Calu3 (cell line): ENCODE measurements around the gene RNF208. TPM values are rescaled to one million over a fixed set of nuclear protein-coding genes. Genes with fewer than 3 reads are reported as not detected.

Experiments used
- BruUV-seq: library from RNA; stranded (reverse); fragments of 400-500 nt; replicated peaks from 2 replicates; lab custom pipeline; 2021; lab: Mats Ljungman, UMichigan
- CTCF ChIA-PET: fragments of 300-600 bp; sonication (Branson Sonifier 250); formaldehyde crosslinking; loops from one replicate; lab custom pipeline; 2022; ENCODE audit warnings: antibody characterized with exemption; lab: Charles Lee
- DNase-seq: peaks from one replicate; pipeline ENCODE4 v3.0.0; 2022
- H3K27ac Mint-ChIP-seq: one replicate; pipeline ENCODE4 v1.8.0; 2022; ENCODE audit warnings: mixed read lengths; ENCODE audit not compliant: unreplicated experiment
- H3K27me3 Mint-ChIP-seq: one replicate; pipeline ENCODE4 v1.8.0; 2022; ENCODE audit warnings: mixed read lengths; ENCODE audit not compliant: unreplicated experiment
- H3K36me3 Mint-ChIP-seq: one replicate; pipeline ENCODE4 v1.8.0; 2022; ENCODE audit warnings: mild to moderate bottlenecking, moderate library complexity, mixed read lengths; ENCODE audit not compliant: insufficient read depth, unreplicated experiment
- H3K4me1 Mint-ChIP-seq: one replicate; pipeline ENCODE4 v1.8.0; 2022; ENCODE audit warnings: mild to moderate bottlenecking, low read depth, mixed read lengths; ENCODE audit not compliant: unreplicated experiment
- H3K4me3 Mint-ChIP-seq: one replicate; pipeline ENCODE4 v1.8.0; 2022; ENCODE audit warnings: mild to moderate bottlenecking, low read depth, moderate library complexity, mixed read lengths; ENCODE audit not compliant: unreplicated experiment
- H3K9me3 Mint-ChIP-seq: one replicate; pipeline ENCODE4 v1.8.0; 2022; ENCODE audit warnings: low read depth, mixed read lengths; ENCODE audit not compliant: unreplicated experiment
- CTCF ChIP-seq: fragments of 200-600 bp; IDR thresholded peaks from one replicate; pipeline ENCODE4 v1.8.0; 2022; ENCODE audit warnings: antibody characterized with exemption; ENCODE audit not compliant: unreplicated experiment
- intact Hi-C: fragments of 100-400 bp; cut with micrococcal nuclease; formaldehyde crosslinking; loops from one replicate; pipeline ENCODE4 v1.10.0; 2022; ENCODE audit not compliant: unreplicated experiment
- total RNA-seq: library from RNA; stranded (reverse); gene quantifications from 2 replicates; pipeline ENCODE4 v1.2.3, GENCODE V29; 2022

Gene RNF208
- total RNA-seq, 1 experiment from 2014 or later = 10.1 TPM

- no TSS peak for BruUV-seq
- Mint-ChIP-seq H3K27me3 (no peaks in the 10 kb centered on the region), H3K4me1 (peaks cover 21% of the 10 kb centered on the region), H3K9me3 (no peaks in the 10 kb centered on the region), H3K36me3 (peaks cover 46% of the 10 kb centered on the region), H3K4me3 (peak overlapping the region; percentile 98), H3K27ac (no peak overlapping the region)
- intact Hi-C loops = no loop called here
- no peak for DNase-seq
- CTCF ChIA-PET = no interaction called here
- no peak for TF ChIP-seq CTCF
Observed at GRCh38 chr9:137191245-137191644, 30.8 kb downstream of the RNF208 start.

GRCh38 chr9:137190315-137190856 is 31.7 kb downstream of the RNF208 start:
- Mint-ChIP-seq H3K36me3 (peaks cover 46% of the 10 kb centered on the region), H3K9me3 (no peaks in the 10 kb centered on the region), H3K27me3 (no peaks in the 10 kb centered on the region), H3K27ac (peak overlapping the region; percentile 44), H3K4me1 (peaks cover 16% of the 10 kb centered on the region), H3K4me3 (peak overlapping the region; percentile 98)
- DNase-seq = no peak
- intact Hi-C loops = no loop called here
- BruUV-seq = no TSS peak
- no peak for TF ChIP-seq CTCF
- CTCF ChIA-PET = interaction anchor here (0.6 to 1.9 kb wide), 3 partner anchors 8 to 46 kb away, joined by 3 to 5 read pairs (median 5); no protein-coding TSS in a partner anchor

- CTCF ChIA-PET = interaction anchor here (0.6 to 1.9 kb wide), 7 partner anchors 9 to 105 kb away, joined by 3 to 11 read pairs (median 5); partner anchors contain the start of gene RNF224
- H3K4me3 Mint-ChIP-seq = peak overlapping the region; percentile 98
- no peak for DNase-seq
- intact Hi-C loops = no loop called here
- H3K36me3 Mint-ChIP-seq = peaks cover 46% of the 10 kb centered on the region
- H3K9me3 Mint-ChIP-seq = no peaks in the 10 kb centered on the region
- no peaks in the 10 kb centered on the region for H3K27me3 Mint-ChIP-seq
- H3K4me1 Mint-ChIP-seq = peaks cover 10% of the 10 kb centered on the region
- TF ChIP-seq CTCF = no peak
- TSS peak; percentile 81 for BruUV-seq
- H3K27ac Mint-ChIP-seq = peak overlapping the region; percentile 91
Observed at GRCh38 chr9:137189297-137190295, 32.4 kb downstream of the RNF208 start.

- Mint-ChIP-seq H3K27ac (peak within 1 kb of the TSS; percentile 91), H3K4me3 (peak within 1 kb of the TSS; percentile 98), H3K27me3 (no peaks in the 10 kb centered on the region), H3K9me3 (no peaks in the 10 kb centered on the region), H3K4me1 (peaks cover 10% of the 10 kb centered on the region), H3K36me3 (peaks cover 54% of the 10 kb centered on the region)
- intact Hi-C loops = no loop called here
- CTCF ChIA-PET = interaction anchor here (0.5 to 1.9 kb wide), 8 partner anchors 10 to 122 kb away, joined by 3 to 11 read pairs (median 5); partner anchors contain the start of gene RNF224
- DNase-seq = peak; percentile 92
- TF ChIP-seq CTCF = no peak
- BruUV-seq = no TSS peak
Observed at GRCh38 chr9:137188490-137189296, 33.3 kb downstream of the RNF208 start, which contains the start of the genes ANAPC2 and SSNA1. TSS of gene ANAPC2 (minus strand) at chr9:137188560. CDS start at chr9:137188532, 28 bp downstream. TSS of gene SSNA1 (plus strand) at chr9:137188676. CDS start at chr9:137188727, 51 bp downstream.
